GM18519 (cell line): ENCODE data around the gene ADAMTS1.

Experiments used
- ATAC-seq: cut with Tn5 transposase; IDR thresholded peaks from one replicate; pipeline ENCODE4 v1.9.1; 2021; ENCODE audit warnings: mild to moderate bottlenecking, moderate library complexity; ENCODE audit not compliant: unreplicated experiment, low FRiP score

The ADAMTS1 gene

GRCh38 chr21:26846036-26846931, 1.1 kb upstream of the ADAMTS1 start:
- ATAC-seq, result no peak

- ATAC-seq, result no peak
These were observed 488 bp upstream of the ADAMTS1 start for GRCh38 chr21:26845759-26846035.

GRCh38 chr21:26844258-26845065, 747 bp downstream of the ADAMTS1 start:
- ATAC-seq, result no peak

- ATAC-seq, result no peak
These were observed 1.3 kb downstream of the ADAMTS1 start for GRCh38 chr21:26843933-26844257.

GRCh38 chr21:26842974-26843932, 2.0 kb downstream of the ADAMTS1 start:
- ATAC-seq, result no peak

GRCh38 chr21:26842300-26842699, 2.9 kb downstream of the ADAMTS1 start:
- no peak for ATAC-seq

GRCh38 chr21:26840912-26841311, 4.3 kb downstream of the ADAMTS1 start:
- no peak for ATAC-seq

- no peak for ATAC-seq
These were observed 5.0 kb downstream of the ADAMTS1 start for GRCh38 chr21:26840201-26840600.

GRCh38 chr21:26837539-26837938, 7.7 kb downstream of the ADAMTS1 start:
- ATAC-seq, result no peak

GRCh38 chr21:26836528-26836927, 8.7 kb downstream of the ADAMTS1 start:
- no peak for ATAC-seq

GRCh38 chr21:26835714-26836265, 9.4 kb downstream of the ADAMTS1 start:
- ATAC-seq, result no peak

- no peak for ATAC-seq
These were observed 10.0 kb downstream of the ADAMTS1 start for GRCh38 chr21:26835027-26835713.

GRCh38 chr21:26834181-26834905, 10.9 kb downstream of the ADAMTS1 start:
- ATAC-seq, result no peak

- ATAC-seq, result no peak
These were observed 11.7 kb downstream of the ADAMTS1 start for GRCh38 chr21:26833460-26833939.

- no peak for ATAC-seq
These were observed 12.2 kb downstream of the ADAMTS1 start for GRCh38 chr21:26833011-26833410.

GRCh38 chr21:26832546-26832945, 12.7 kb downstream of the ADAMTS1 start:
- ATAC-seq, result no peak

- no peak for ATAC-seq
These were observed 18.4 kb downstream of the ADAMTS1 start for GRCh38 chr21:26826801-26827200.

- ATAC-seq, result no peak
These were observed 24.7 kb downstream of the ADAMTS1 start for GRCh38 chr21:26820509-26820908.

GRCh38 chr21:26819740-26820324, 25.4 kb downstream of the ADAMTS1 start:
- no peak for ATAC-seq
